Kidney epithelial cell (primary cell): ENCODE results near the gene MPPED1. TPM values are rescaled to one million over a fixed set of nuclear protein-coding genes. Genes with fewer than 3 reads are reported as not detected.

ENCODE experiments used
- DNase-seq: peaks from one replicate; pipeline ENCODE4 v3.0.0-alpha.2; 2010; ENCODE audit warnings: low read depth
- H3K27me3 ChIP-seq: 2 replicates; pipeline ENCODE4 v1.6.0; 2011; ENCODE audit warnings: low read length; ENCODE audit not compliant: control insufficient read depth, insufficient read depth
- H3K36me3 ChIP-seq: 2 replicates; pipeline ENCODE4 v1.5.1; 2011; ENCODE audit warnings: low read length; ENCODE audit not compliant: control insufficient read depth, insufficient read depth
- H3K4me3 ChIP-seq: 2 replicates; pipeline ENCODE4 v1.5.1; 2011; ENCODE audit warnings: low read depth, mild to moderate bottlenecking, control low read depth, low read length
- CTCF ChIP-seq: IDR thresholded peaks from 2 replicates; pipeline ENCODE4 v1.5.1; 2011; ENCODE audit warnings: mild to moderate bottlenecking, moderate library complexity, low read length, control low read depth, inconsistent platforms; ENCODE audit not compliant: insufficient read depth, poor library complexity, severe bottlenecking
- total RNA-seq: library from RNA; depleted of rRNA; stranded (reverse); fragments of >200 nt; gene quantifications from 2 replicates; pipeline ENCODE4 v1.2.3, GENCODE V29; 2015

MPPED1 gene
- total RNA-seq, 1 donor from 2014 or later, result not detected

GRCh38 chr22:43491177-43491576, 79.4 kb downstream of the MPPED1 start:
- H3K4me3 ChIP-seq, result no peak overlapping the region
- H3K27me3 ChIP-seq, result no peaks in the 10 kb centered on the region
- no peak for DNase-seq
- no peaks in the 10 kb centered on the region for H3K36me3 ChIP-seq
- no peak for TF ChIP-seq CTCF

DNA sequence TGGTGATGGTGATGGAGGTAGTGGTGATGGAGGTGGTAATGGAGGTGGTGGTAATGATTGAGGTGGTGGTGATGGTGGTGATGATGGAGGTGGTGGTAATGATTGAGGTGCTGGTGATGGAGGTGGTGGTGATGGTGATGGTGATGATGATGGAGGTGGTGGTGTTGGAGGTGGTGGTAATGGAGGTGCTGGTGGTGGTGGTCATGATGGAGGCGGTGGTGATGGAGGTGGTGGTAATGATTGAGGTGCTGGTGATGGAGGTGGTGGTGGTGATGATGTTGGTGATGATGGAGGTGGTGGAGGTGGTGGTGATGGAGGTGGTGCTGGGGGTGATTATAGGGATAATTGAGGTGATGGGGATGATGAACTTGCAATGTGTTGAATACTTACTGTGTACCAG, 79.9 kb downstream of the MPPED1 start:
- H3K4me3 ChIP-seq, result no peak overlapping the region
- no peaks in the 10 kb centered on the region for H3K27me3 ChIP-seq
- no peaks in the 10 kb centered on the region for H3K36me3 ChIP-seq
- TF ChIP-seq CTCF, result no peak
- no peak for DNase-seq

DNA sequence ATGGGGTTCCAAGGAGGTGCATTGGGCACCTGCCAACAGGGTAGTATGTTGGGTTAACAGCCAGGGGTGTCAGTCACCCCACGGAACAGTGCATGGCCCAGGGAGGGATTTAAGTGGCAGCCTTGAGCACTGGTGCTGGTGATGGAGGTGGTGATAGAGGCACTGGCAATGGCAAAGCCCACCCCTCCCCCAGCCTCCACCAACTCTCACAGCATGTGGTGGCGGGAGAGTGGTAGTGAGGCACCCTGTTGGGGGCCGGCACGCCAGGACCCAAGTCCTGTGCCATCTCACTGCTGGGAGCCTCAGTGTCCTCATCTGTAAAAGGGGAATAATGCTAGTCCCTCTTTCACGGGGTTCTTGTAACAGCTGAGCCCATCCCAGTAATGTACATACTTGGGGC, 81.5 kb downstream of the MPPED1 start:
- no peak for DNase-seq
- H3K36me3 ChIP-seq, result no peaks in the 10 kb centered on the region
- TF ChIP-seq CTCF, result no peak
- H3K4me3 ChIP-seq, result no peak overlapping the region
- no peaks in the 10 kb centered on the region for H3K27me3 ChIP-seq

GRCh38 chr22:43497956-43498855, 86.4 kb downstream of the MPPED1 start:
- Histone ChIP-seq H3K4me3 (no peak overlapping the region), H3K27me3 (no peaks in the 10 kb centered on the region), H3K36me3 (no peaks in the 10 kb centered on the region)
- DNase-seq, result no peak
- no peak for TF ChIP-seq CTCF

GRCh38 chr22:43498856-43499253, 87.0 kb downstream of the MPPED1 start:
- Histone ChIP-seq H3K36me3 (no peaks in the 10 kb centered on the region), H3K27me3 (no peaks in the 10 kb centered on the region), H3K4me3 (no peak overlapping the region)
- DNase-seq, result no peak
- TF ChIP-seq CTCF, result no peak
